ENCODE data around the gene ADAMTS1.

GRCh38 chr21:26892151-26892550 lies 46.9 kb upstream of the ADAMTS1 start:
- TF ChIP-seq POLR2A (IDR thresholded peaks at IDR 0.05) (no peak), CTCF (IDR thresholded peaks at IDR 0.05) (no peak)

Measured in vagina (tissue), 2 donors.